ENCODE measurements around the gene SMYD2. TPM values are rescaled to one million over a fixed set of nuclear protein-coding genes. Genes with fewer than 3 reads are reported as not detected.

The SMYD2 gene
- total RNA-seq, 1 experiment from 2014 or later: 25.8 TPM

DNA sequence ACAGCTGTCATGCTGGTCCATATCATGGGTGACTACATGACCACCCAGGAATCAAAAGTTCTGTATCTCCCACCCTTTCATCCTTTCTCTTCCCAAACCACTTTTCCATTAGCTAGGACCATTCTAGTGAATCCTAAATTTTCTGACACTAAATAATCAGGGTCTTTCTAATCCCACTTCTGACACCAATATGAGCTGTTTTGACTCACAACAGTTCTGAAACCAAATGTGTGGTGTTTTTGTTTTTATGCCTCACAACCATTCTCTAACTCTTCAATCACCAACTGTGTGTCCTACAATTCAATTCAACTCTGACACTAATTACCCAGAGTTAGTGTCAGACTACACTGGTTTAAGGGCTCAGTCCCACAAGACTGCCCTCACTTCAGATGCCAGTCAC is 63.9 kb downstream of the SMYD2 start:
- TF ChIP-seq, protein P1, sequence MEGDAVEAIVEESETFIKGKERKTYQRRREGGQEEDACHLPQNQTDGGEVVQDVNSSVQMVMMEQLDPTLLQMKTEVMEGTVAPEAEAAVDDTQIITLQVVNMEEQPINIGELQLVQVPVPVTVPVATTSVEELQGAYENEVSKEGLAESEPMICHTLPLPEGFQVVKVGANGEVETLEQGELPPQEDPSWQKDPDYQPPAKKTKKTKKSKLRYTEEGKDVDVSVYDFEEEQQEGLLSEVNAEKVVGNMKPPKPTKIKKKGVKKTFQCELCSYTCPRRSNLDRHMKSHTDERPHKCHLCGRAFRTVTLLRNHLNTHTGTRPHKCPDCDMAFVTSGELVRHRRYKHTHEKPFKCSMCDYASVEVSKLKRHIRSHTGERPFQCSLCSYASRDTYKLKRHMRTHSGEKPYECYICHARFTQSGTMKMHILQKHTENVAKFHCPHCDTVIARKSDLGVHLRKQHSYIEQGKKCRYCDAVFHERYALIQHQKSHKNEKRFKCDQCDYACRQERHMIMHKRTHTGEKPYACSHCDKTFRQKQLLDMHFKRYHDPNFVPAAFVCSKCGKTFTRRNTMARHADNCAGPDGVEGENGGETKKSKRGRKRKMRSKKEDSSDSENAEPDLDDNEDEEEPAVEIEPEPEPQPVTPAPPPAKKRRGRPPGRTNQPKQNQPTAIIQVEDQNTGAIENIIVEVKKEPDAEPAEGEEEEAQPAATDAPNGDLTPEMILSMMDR (conservative IDR thresholded peaks at IDR 0.05; ENCODE audit: low read depth, low read length): no peak
- no peaks in the 10 kb centered on the region for H3K9me3 ChIP-seq (ENCODE audit: low read depth, low read length, poor library complexity, severe bottlenecking)
- BruUV-seq (replicated peaks): no TSS peak
- H3K4me1 ChIP-seq (ENCODE audit: insufficient read depth, low read length, poor library complexity, severe bottlenecking): peaks cover 6% of the 10 kb centered on the region
- no peaks in the 10 kb centered on the region for H3K27me3 ChIP-seq (replicated peaks; ENCODE audit: insufficient read depth, low read depth, low read length, poor library complexity)
- POLR2A ChIA-PET (ENCODE audit: low non-redundant PET): no interaction called here
- DNase-seq (ENCODE audit: low spot score): no peak
- H3K27ac ChIP-seq (ENCODE audit: low read depth, low read length, poor library complexity, severe bottlenecking): no peak overlapping the region
- H3K36me3 ChIP-seq (ENCODE audit: insufficient read depth, low read length, poor library complexity, severe bottlenecking): peaks cover 16% of the 10 kb centered on the region
- intact Hi-C loops (cut with micrococcal nuclease; ENCODE audit: unreplicated experiment): no loop called here
- no peak overlapping the region for H3K4me3 ChIP-seq (ENCODE audit: low read depth, low read length, poor library complexity, severe bottlenecking)
- CTCF ChIA-PET: interaction anchor here (1.1 kb wide), 1 partner anchor 13 kb away, joined by 4 read pairs; no protein-coding TSS in a partner anchor

DNA sequence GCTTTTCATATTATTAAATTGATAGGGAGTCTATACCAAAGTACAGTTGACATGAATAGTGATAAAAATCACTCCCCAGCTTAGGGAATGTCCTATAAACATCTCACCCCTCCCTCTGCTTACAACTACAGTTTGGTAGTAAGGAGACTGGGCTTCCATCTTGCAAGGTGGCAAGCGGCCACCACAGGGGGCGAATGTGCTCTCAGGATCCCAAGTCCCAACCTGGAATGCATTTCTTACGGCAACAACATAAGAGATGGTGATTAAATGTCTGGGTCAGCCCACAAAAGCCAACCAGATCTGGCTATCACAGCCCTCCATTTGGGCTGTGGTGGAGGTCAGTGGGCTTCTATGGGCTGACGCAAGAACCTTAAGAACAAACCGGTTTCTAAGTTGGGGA is 68.0 kb downstream of the SMYD2 start:
- H3K27me3 ChIP-seq (replicated peaks; ENCODE audit: insufficient read depth, low read depth, low read length, poor library complexity): no peaks in the 10 kb centered on the region
- intact Hi-C loops (cut with micrococcal nuclease; ENCODE audit: unreplicated experiment): no loop called here
- no peak for TF ChIP-seq EZH2 (IDR thresholded peaks at IDR 0.05; ENCODE audit: borderline replicate concordance, low read depth, low read length, poor library complexity, severe bottlenecking)
- TF ChIP-seq, protein P1 (conservative IDR thresholded peaks at IDR 0.05; ENCODE audit: low read depth, low read length): no peak
- H3K4me3 ChIP-seq (ENCODE audit: low read depth, low read length, poor library complexity, severe bottlenecking): no peak overlapping the region
- POLR2A ChIA-PET (ENCODE audit: low non-redundant PET): interaction anchor here (0.6 kb wide), 1 partner anchor 35 kb away, joined by 7 read pairs; no protein-coding TSS in a partner anchor
- H3K9me3 ChIP-seq (ENCODE audit: low read depth, low read length, poor library complexity, severe bottlenecking): no peaks in the 10 kb centered on the region
- no peak overlapping the region for H3K27ac ChIP-seq (ENCODE audit: low read depth, low read length, poor library complexity, severe bottlenecking)
- peaks cover 6% of the 10 kb centered on the region for H3K4me1 ChIP-seq (ENCODE audit: insufficient read depth, low read length, poor library complexity, severe bottlenecking)
- BruUV-seq (replicated peaks): no TSS peak
- peaks cover 33% of the 10 kb centered on the region for H3K36me3 ChIP-seq (ENCODE audit: insufficient read depth, low read length, poor library complexity, severe bottlenecking)
- DNase-seq (ENCODE audit: low spot score): no peak
- CTCF ChIA-PET: no interaction called here

DNA sequence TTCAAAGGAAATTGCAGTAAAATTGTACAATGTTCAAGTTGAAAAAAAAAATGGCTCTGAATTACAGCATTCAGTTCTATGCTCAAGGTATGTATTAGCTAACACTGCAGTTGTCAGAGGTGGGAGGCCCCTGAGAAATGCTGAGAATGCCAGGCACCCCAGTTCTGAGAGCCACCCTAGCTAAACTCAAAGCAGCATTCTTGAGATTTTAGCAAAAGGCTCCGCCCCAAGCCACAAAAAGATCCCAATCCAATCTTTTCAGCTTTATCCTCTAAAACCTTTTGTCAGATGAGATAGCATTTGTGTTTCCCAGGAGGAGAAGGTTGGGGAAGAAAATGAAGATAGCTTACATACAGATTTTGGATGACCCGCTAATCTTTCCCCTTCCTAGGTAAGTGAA is 68.8 kb downstream of the SMYD2 start:
- H3K4me1 ChIP-seq (ENCODE audit: insufficient read depth, low read length, poor library complexity, severe bottlenecking): peaks cover 12% of the 10 kb centered on the region
- H3K27me3 ChIP-seq (replicated peaks; ENCODE audit: insufficient read depth, low read depth, low read length, poor library complexity): no peaks in the 10 kb centered on the region
- no peak for TF ChIP-seq EZH2 (IDR thresholded peaks at IDR 0.05; ENCODE audit: borderline replicate concordance, low read depth, low read length, poor library complexity, severe bottlenecking)
- BruUV-seq (replicated peaks): no TSS peak
- no peak overlapping the region for H3K4me3 ChIP-seq (ENCODE audit: low read depth, low read length, poor library complexity, severe bottlenecking)
- intact Hi-C loops (cut with micrococcal nuclease; ENCODE audit: unreplicated experiment): no loop called here
- CTCF ChIA-PET: interaction anchor here (1.4 kb wide), 1 partner anchor 18 kb away, joined by 4 read pairs; no protein-coding TSS in a partner anchor
- no peak overlapping the region for H3K27ac ChIP-seq (ENCODE audit: low read depth, low read length, poor library complexity, severe bottlenecking)
- POLR2A ChIA-PET (ENCODE audit: low non-redundant PET): interaction anchor here (0.6 kb wide), 1 partner anchor 36 kb away, joined by 7 read pairs; no protein-coding TSS in a partner anchor
- no peaks in the 10 kb centered on the region for H3K9me3 ChIP-seq (ENCODE audit: low read depth, low read length, poor library complexity, severe bottlenecking)
- peaks cover 32% of the 10 kb centered on the region for H3K36me3 ChIP-seq (ENCODE audit: insufficient read depth, low read length, poor library complexity, severe bottlenecking)
- no peak for DNase-seq (ENCODE audit: low spot score)

DNA sequence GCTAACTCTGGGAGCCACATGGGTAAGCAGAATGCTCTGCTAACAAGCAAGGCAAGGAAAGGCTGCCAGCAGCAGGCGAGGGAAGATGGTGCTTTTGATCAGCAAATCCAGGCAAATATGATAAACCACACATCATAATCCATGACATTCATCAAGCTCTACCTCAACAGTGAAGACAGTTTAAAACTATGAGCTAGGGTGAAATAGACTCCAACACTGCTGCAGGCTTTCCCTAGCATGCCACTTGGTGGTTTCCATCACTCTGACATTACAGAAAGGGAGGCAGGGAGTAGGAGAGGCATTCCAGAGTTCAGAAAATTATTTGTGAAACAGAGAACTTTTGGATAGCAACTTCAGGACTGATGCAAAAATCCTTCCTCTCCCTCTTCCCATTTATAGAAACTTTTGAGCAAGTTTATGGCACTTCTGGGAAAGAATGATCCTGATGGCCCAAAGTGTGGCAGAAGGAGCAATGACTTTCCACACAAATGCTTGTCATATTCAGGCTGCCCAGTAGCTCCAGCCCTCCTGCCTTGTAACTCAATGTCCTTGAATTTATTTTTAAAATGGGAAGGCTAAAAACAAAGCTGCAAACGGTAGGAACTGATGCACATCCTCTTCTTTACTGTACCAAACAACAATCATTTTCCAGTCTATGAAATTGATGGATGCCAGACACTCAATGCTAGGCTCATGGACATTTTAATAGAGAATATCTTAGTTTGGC is 70.8 kb downstream of the SMYD2 start:
- Histone ChIP-seq H3K4me3 (ENCODE audit: low read depth, low read length, poor library complexity, severe bottlenecking) (no peak overlapping the region), H3K27ac (ENCODE audit: low read depth, low read length, poor library complexity, severe bottlenecking) (no peak overlapping the region), H3K9me3 (ENCODE audit: low read depth, low read length, poor library complexity, severe bottlenecking) (no peaks in the 10 kb centered on the region), H3K4me1 (ENCODE audit: insufficient read depth, low read length, poor library complexity, severe bottlenecking) (peaks cover 20% of the 10 kb centered on the region), H3K36me3 (ENCODE audit: insufficient read depth, low read length, poor library complexity, severe bottlenecking) (peaks cover 49% of the 10 kb centered on the region), H3K27me3 (replicated peaks; ENCODE audit: insufficient read depth, low read depth, low read length, poor library complexity) (no peaks in the 10 kb centered on the region)
- TF ChIP-seq, protein P1 (conservative IDR thresholded peaks at IDR 0.05; ENCODE audit: low read depth, low read length): no peak
- TF ChIP-seq EZH2 (IDR thresholded peaks at IDR 0.05; ENCODE audit: borderline replicate concordance, low read depth, low read length, poor library complexity, severe bottlenecking): no peak
- POLR2A ChIA-PET (ENCODE audit: low non-redundant PET): no interaction called here
- BruUV-seq (replicated peaks): no TSS peak
- intact Hi-C loops (cut with micrococcal nuclease; ENCODE audit: unreplicated experiment): no loop called here
- CTCF ChIA-PET: no interaction called here
- DNase-seq (ENCODE audit: low spot score): no peak

Measured in A673 (cell line).